PC-9 (cell line): ENCODE data around the gene ARHGAP22. TPM values are rescaled to one million over a fixed set of nuclear protein-coding genes. Genes with fewer than 3 reads are reported as not detected.
"Not testable (repeated sequence)": the region's sequence is repeated elsewhere in the genome, so short reads cannot be mapped to it uniquely, and the experiment has no call there.

Experiments
- BruUV-seq: library from RNA; stranded (reverse); fragments of 400-500 nt; replicated peaks from 2 replicates; lab custom pipeline; 2021; lab: Mats Ljungman, UMichigan
- CTCF ChIA-PET: fragments of 300-600 bp; sonication (Branson Sonifier 250); formaldehyde crosslinking; loops from one replicate; lab custom pipeline; 2022; ENCODE audit warnings: antibody characterized with exemption; lab: Charles Lee
- POLR2A ChIA-PET: fragments of 300-600 bp; sonication (Branson Sonifier 250); formaldehyde crosslinking; loops from one replicate; lab custom pipeline; 2022; ENCODE audit warnings: antibody characterized with exemption; ENCODE audit not compliant: unreplicated experiment; lab: Charles Lee
- DNase-seq, 2 experiments: peaks; one replicate each; pipeline versions ENCODE4 v3.0.0 to v3.0.0-alpha.2; 2015 to 2022; ENCODE audit warnings: mixed read lengths in 1 of 2
- H2AFZ ChIP-seq: fragments of 200-600 bp; sonication (generic); 2 replicates; pipeline ENCODE4 v1.8.1; 2017; ENCODE audit warnings: antibody characterized with exemption
- H3F3A ChIP-seq: fragments of 200-600 bp; sonication (generic); 2 replicates; pipeline ENCODE4 v1.8.1; 2017; ENCODE audit warnings: antibody characterized with exemption, mild to moderate bottlenecking, low read depth; ENCODE audit not compliant: insufficient read depth
- H3K27ac ChIP-seq: fragments of 200-600 bp; sonication (generic); 2 replicates; pipeline ENCODE4 v1.6.1; 2016; ENCODE audit warnings: mixed run types
- H3K27me3 ChIP-seq: fragments of 200-600 bp; sonication (generic); 2 replicates; pipeline ENCODE4 v1.6.1; 2016; ENCODE audit warnings: low read depth, mixed run types; ENCODE audit not compliant: insufficient read depth
- H3K36me3 ChIP-seq: fragments of 200-600 bp; sonication (generic); 2 replicates; pipeline ENCODE4 v1.6.1; 2016; ENCODE audit warnings: low read depth, mixed run types
- H3K4me1 ChIP-seq: fragments of 200-600 bp; sonication (generic); replicated peaks from 2 replicates; pipeline ENCODE4 v1.6.1; 2016; ENCODE audit warnings: mixed run types; ENCODE audit not compliant: insufficient read depth
- H3K4me2 ChIP-seq: fragments of 200-600 bp; sonication (generic); 2 replicates; pipeline ENCODE4 v1.6.1; 2017; ENCODE audit warnings: mixed run types
- H3K4me3 ChIP-seq: fragments of 200-600 bp; sonication (generic); 2 replicates; pipeline ENCODE4 v1.6.1; 2016; ENCODE audit warnings: mixed run types
- H3K79me2 ChIP-seq: fragments of 200-600 bp; sonication (generic); 2 replicates; pipeline ENCODE4 v1.6.1; 2017; ENCODE audit warnings: low read depth, mixed run types
- H3K9me2 ChIP-seq: fragments of 200-600 bp; sonication (generic); 2 replicates; pipeline ENCODE4 v1.8.1; 2017; ENCODE audit warnings: mild to moderate bottlenecking; ENCODE audit not compliant: insufficient read depth
- H3K9me3 ChIP-seq: fragments of 200-600 bp; sonication (generic); 2 replicates; pipeline ENCODE4 v1.8.1; 2016; ENCODE audit warnings: low read depth; ENCODE audit not compliant: insufficient read depth
- H4K20me1 ChIP-seq: fragments of 200-600 bp; sonication (generic); 2 replicates; pipeline ENCODE4 v1.8.1; 2017; ENCODE audit not compliant: insufficient read depth
- EZH2 ChIP-seq: fragments of 200-600 bp; sonication (generic); IDR thresholded peaks from 2 replicates; pipeline ENCODE4 v1.8.0; 2017; ENCODE audit warnings: antibody characterized with exemption, low read depth
- intact Hi-C: fragments of 100-400 bp; cut with micrococcal nuclease; formaldehyde crosslinking; loops from one replicate; pipeline ENCODE4 v1.10.0; 2022; ENCODE audit not compliant: unreplicated experiment
- total RNA-seq: library from RNA; stranded (reverse); gene quantifications from 2 replicates; pipeline ENCODE4 v1.2.3, GENCODE V29; 2021
- TF ChIP-seq, protein P1 (sequence below): fragments of 200-600 bp; sonication (generic); conservative IDR thresholded peaks from 2 replicates; pipeline ENCODE4 v1.6.1; 2017; ENCODE audit warnings: mixed run types, antibody characterized with exemption, mild to moderate bottlenecking, moderate library complexity

Gene ARHGAP22
- total RNA-seq, 1 experiment from 2014 or later = 4.0 TPM

- no peak overlapping the region for H3K27ac ChIP-seq
- H3K9me2 ChIP-seq = no peaks in the 10 kb centered on the region
- H3K27me3 ChIP-seq = no peaks in the 10 kb centered on the region
- H4K20me1 ChIP-seq = no peaks in the 10 kb centered on the region
- ChIA-PET CTCF (interaction anchor here (0.7 kb wide), 1 partner anchor 77 kb away, joined by 11 read pairs; no protein-coding TSS in a partner anchor), POLR2A (no interaction called here)
- BruUV-seq = no TSS peak
- no peak overlapping the region for H3K4me3 ChIP-seq
- no peak for DNase-seq
- no peak overlapping the region for H3K4me2 ChIP-seq
- TF ChIP-seq, protein P1, sequence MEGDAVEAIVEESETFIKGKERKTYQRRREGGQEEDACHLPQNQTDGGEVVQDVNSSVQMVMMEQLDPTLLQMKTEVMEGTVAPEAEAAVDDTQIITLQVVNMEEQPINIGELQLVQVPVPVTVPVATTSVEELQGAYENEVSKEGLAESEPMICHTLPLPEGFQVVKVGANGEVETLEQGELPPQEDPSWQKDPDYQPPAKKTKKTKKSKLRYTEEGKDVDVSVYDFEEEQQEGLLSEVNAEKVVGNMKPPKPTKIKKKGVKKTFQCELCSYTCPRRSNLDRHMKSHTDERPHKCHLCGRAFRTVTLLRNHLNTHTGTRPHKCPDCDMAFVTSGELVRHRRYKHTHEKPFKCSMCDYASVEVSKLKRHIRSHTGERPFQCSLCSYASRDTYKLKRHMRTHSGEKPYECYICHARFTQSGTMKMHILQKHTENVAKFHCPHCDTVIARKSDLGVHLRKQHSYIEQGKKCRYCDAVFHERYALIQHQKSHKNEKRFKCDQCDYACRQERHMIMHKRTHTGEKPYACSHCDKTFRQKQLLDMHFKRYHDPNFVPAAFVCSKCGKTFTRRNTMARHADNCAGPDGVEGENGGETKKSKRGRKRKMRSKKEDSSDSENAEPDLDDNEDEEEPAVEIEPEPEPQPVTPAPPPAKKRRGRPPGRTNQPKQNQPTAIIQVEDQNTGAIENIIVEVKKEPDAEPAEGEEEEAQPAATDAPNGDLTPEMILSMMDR = no peak
- TF ChIP-seq EZH2 = no peak
- H2AFZ ChIP-seq = no peak overlapping the region
- H3K79me2 ChIP-seq = no peaks in the 10 kb centered on the region
- H3K36me3 ChIP-seq = no peaks in the 10 kb centered on the region
- H3K4me1 ChIP-seq = no peaks in the 10 kb centered on the region
- H3F3A ChIP-seq = no peaks in the 10 kb centered on the region
- no peaks in the 10 kb centered on the region for H3K9me3 ChIP-seq
- intact Hi-C loops = no loop called here
Measured at GRCh38 chr10:48649349-48649944, 44.6 kb upstream of the ARHGAP22 start.

DNA sequence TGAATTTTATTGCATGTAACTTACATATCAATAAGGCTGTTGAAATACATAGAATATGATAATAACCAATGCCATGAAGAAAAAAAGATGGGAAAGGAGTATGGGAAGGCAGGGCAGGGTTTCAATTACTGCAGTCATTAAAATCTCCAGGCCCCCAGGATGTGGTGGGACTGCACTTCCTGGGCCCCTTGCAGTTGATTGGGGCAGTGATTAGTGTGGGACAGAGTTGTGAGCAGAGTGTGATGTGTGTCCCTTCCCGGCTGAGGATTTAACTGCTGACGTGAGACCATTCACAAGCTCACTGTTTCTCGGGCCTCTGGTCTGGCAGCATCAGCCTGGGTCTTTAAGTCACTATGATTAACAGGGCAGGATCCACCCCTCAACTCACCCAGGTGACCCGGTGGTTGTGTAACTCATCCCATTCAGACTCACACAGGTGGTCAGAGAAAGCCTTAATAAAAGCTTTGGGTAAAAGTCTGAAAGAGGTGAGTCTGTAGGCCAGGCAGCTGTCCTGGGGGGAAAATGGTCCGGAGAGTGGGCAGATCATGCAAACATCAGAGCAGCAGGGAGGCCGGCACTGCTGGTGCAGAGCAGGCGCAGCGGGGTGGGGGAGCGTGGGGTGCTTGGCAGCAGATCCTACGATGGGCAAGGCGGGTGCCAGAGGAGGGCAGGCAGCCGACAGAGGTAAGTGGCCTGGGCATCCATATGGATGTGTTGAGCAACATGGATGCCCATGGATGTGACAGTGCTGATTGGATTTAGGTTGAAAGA is 43.5 kb upstream of the ARHGAP22 start:
- intact Hi-C loops = no loop called here
- no peaks in the 10 kb centered on the region for H3K9me2 ChIP-seq
- no peaks in the 10 kb centered on the region for H4K20me1 ChIP-seq
- POLR2A ChIA-PET = no interaction called here
- no peak for TF ChIP-seq EZH2
- no peak for DNase-seq
- H3K36me3 ChIP-seq = no peaks in the 10 kb centered on the region
- H2AFZ ChIP-seq = no peak overlapping the region
- no peaks in the 10 kb centered on the region for H3K27me3 ChIP-seq
- CTCF ChIA-PET = no interaction called here
- H3K9me3 ChIP-seq = 0 out of 2 replicates have a peak, but pooled peaks cover under 1% of the 10 kb centered on the region
- H3K27ac ChIP-seq = no peak overlapping the region
- no peaks in the 10 kb centered on the region for H3F3A ChIP-seq
- H3K4me1 ChIP-seq = no peaks in the 10 kb centered on the region
- no TSS peak for BruUV-seq
- no peaks in the 10 kb centered on the region for H3K79me2 ChIP-seq
- no peak overlapping the region for H3K4me2 ChIP-seq
- no peak overlapping the region for H3K4me3 ChIP-seq

DNA sequence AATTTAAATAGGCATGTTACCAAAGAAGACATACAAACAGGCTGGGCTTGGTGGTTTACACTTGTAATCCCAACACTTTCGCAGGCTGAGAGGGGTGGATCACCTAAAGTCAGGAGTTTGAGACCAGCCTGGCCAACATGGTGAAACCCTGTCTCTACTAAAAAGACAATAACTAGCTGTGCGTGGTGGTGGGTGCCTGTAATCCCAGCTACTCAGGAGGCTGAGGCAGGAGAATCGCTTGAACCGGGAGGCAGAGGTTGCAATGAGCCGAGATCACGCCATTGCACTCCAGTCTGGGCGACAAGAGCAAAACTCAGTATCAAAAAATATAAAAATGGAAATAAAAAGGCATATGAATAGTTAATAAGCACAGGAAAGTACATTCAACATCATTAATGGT is 42.2 kb upstream of the ARHGAP22 start:
- BruUV-seq, H3K36me3 ChIP-seq, H4K20me1 ChIP-seq, H3F3A ChIP-seq, DNase-seq, intact Hi-C loops, H3K4me3 ChIP-seq, H3K79me2 ChIP-seq, H3K27ac ChIP-seq, H3K27me3 ChIP-seq, H3K4me1 ChIP-seq, H3K9me2 ChIP-seq, H2AFZ ChIP-seq, POLR2A ChIA-PET, H3K9me3 ChIP-seq, H3K4me2 ChIP-seq: not testable (repeated sequence)
- CTCF ChIA-PET = interaction anchor here (1.3 kb wide), 1 partner anchor 9 kb away, joined by 4 read pairs; no protein-coding TSS in a partner anchor

- ChIA-PET CTCF (no interaction called here), POLR2A (no interaction called here)
- Histone ChIP-seq H3K27ac (no peak overlapping the region), H3K79me2 (no peaks in the 10 kb centered on the region), H3F3A (no peaks in the 10 kb centered on the region), H3K4me1 (no peaks in the 10 kb centered on the region), H3K4me2 (no peak overlapping the region), H3K4me3 (no peak overlapping the region), H3K27me3 (no peaks in the 10 kb centered on the region), H4K20me1 (no peaks in the 10 kb centered on the region), H3K9me2 (no peaks in the 10 kb centered on the region), H2AFZ (no peak overlapping the region), H3K9me3 (peaks cover 6% of the 10 kb centered on the region), H3K36me3 (no peaks in the 10 kb centered on the region)
- no peak for DNase-seq
- TF ChIP-seq, protein P1 = no peak
- intact Hi-C loops = no loop called here
- BruUV-seq = no TSS peak
Measured at GRCh38 chr10:48645600-48645999, 40.7 kb upstream of the ARHGAP22 start.

- DNase-seq, H3F3A ChIP-seq, CTCF ChIA-PET, H4K20me1 ChIP-seq, H3K4me3 ChIP-seq, H3K4me2 ChIP-seq, H3K27ac ChIP-seq, H3K79me2 ChIP-seq, H3K27me3 ChIP-seq, H3K36me3 ChIP-seq, POLR2A ChIA-PET, H3K9me3 ChIP-seq, H3K4me1 ChIP-seq, H3K9me2 ChIP-seq, intact Hi-C loops, H2AFZ ChIP-seq, BruUV-seq: not testable (repeated sequence)
Measured at GRCh38 chr10:48641099-48641690, 36.3 kb upstream of the ARHGAP22 start.
